PC-9 (cell line): ENCODE results near the gene TTC28.

Experiments used
- EZH2 ChIP-seq: fragments of 200-600 bp; sonication (generic); IDR thresholded peaks from 2 replicates; pipeline ENCODE4 v1.8.0; 2017; ENCODE audit warnings: antibody characterized with exemption, low read depth
- TF ChIP-seq, protein P1 (sequence below): fragments of 200-600 bp; sonication (generic); conservative IDR thresholded peaks from 2 replicates; pipeline ENCODE4 v1.6.1; 2017; ENCODE audit warnings: mixed run types, antibody characterized with exemption, mild to moderate bottlenecking, moderate library complexity

DNA sequence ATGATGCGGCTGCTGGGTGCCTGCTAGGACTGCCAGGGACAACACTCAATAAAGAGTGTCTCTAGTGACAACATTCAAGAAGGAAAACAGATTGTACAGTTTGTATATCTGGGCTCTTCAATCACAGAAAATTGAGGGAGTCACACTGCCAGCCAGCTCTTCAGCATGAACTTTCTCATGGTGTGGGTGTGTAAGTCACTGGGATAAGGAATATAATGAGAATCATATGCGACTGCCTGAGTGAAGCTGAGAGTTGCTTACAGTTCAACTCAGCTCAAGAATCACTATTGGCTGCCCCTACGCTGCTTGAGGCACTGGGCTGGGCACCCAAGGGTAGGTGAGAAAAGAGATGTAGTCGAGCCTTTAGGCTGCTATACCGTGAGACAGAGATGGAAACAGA lies 432.5 kb downstream of the TTC28 start:
- TF ChIP-seq, protein P1, sequence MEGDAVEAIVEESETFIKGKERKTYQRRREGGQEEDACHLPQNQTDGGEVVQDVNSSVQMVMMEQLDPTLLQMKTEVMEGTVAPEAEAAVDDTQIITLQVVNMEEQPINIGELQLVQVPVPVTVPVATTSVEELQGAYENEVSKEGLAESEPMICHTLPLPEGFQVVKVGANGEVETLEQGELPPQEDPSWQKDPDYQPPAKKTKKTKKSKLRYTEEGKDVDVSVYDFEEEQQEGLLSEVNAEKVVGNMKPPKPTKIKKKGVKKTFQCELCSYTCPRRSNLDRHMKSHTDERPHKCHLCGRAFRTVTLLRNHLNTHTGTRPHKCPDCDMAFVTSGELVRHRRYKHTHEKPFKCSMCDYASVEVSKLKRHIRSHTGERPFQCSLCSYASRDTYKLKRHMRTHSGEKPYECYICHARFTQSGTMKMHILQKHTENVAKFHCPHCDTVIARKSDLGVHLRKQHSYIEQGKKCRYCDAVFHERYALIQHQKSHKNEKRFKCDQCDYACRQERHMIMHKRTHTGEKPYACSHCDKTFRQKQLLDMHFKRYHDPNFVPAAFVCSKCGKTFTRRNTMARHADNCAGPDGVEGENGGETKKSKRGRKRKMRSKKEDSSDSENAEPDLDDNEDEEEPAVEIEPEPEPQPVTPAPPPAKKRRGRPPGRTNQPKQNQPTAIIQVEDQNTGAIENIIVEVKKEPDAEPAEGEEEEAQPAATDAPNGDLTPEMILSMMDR = no peak
- TF ChIP-seq EZH2 = no peak
